Left lobe of liver (tissue), 2 donors: ENCODE data around the gene USP7. TPM values are rescaled to one million over a fixed set of nuclear protein-coding genes. Genes with fewer than 3 reads are reported as not detected.
"Not testable (repeated sequence)": the region's sequence is repeated elsewhere in the genome, so short reads cannot be mapped to it uniquely, and the experiment has no call there.

Experiments used
- ATAC-seq: fragments of 200-7000 bp; cut with Tn5 transposase; one replicate; pipeline ENCODE4 v1.9.1; 2020; ENCODE audit warnings: mild to moderate bottlenecking, moderate library complexity
- DNase-seq: peaks from one replicate; pipeline ENCODE4 v3.0.0-alpha.2; 2020; ENCODE audit warnings: low spot score
- total RNA-seq: library from RNA; stranded (reverse); gene quantifications from one replicate; pipeline ENCODE4 v1.2.1, GENCODE V29; 2021
- donor health status: DM: no; HTN: no; CAD: no; lungs with moderate emphysema.
- donor health status: DM: no; HTN: yes; CAD: no.

Gene USP7
- total RNA-seq, 1 donor from 2014 or later: 44.3 TPM

- DNase-seq (no peak), ATAC-seq (no peak)
Measured at GRCh38 chr16:8886593-8887430, 76.9 kb downstream of the USP7 start.

DNA sequence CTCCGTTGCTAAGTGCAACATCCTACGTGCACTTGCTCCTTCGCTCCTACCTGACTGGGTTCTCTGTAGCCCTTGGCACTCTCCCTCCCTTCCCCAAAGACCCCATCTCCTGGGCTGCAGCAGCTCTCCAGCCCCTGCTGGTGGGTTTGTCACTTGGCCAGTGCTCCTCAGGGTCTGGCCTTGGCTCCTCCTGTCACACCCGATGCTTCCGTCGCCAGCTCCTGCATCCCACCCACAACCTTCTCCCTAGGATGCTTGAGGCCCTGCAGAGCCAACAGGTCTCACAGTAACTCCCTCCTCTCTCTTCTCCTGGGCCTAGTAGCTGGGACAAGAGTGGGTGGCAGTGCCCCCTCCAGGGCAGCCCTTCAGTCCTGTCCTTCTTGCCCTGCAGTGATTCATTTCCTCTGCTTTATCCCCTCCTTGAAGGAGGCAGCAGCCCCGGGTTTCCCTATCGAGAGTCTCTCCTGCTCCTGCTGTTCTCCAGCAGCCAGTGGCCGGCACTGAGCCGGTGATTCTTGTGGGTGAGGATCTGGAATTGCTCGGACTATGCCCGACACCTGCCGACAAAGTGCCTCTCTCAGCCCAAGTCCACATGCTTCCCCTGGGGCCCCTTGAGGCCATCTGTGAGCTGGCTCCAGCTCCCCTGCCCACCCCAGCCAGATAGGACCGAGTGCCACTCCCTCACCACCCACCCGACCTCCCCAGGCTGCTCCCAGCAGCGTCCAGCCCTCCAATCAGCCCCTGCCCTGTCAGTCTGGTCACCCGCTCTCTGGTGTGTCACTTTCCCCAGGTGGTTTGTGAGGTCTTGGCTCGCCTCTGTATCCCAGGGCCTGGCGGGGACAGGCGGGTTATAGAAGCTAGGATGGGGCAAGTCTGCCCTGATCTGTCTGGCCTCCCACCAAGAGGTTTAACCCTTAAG lies 77.8 kb downstream of the USP7 start:
- ATAC-seq (peak; percentile 61), DNase-seq (no peak)

DNA sequence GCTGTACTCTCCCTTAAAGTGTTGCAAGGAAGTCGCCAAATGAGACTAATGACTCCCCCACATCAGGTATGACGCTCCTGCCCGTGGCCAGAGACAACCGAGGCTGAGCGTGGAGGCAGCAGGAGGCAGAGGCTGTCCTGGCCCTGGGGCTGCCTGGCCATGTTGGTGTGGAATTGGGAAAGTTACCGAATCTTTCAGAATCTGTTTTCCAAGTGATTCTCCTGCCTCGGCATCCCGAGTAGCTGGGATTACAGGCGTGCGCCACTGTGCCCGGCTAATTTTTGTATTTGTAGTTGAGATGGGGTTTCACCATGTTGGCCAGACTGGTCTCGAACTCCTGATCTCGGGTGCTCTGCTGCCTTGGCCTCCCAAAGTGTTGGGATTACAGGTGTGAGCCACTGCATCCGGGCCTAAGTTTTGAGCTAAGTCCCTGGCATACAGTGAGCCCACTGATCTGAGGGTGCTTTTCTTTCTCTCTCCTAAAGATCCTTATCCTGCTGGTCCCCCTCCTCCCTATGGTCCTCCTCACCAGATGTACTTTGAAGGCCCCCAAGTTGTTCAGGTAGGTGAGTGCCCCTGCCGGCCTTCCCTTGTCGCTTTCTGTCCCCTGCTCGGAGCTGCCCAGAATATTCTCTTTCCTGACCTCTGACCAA lies 80.9 kb downstream of the USP7 start:
- DNase-seq: no peak
- no peak for ATAC-seq

DNA sequence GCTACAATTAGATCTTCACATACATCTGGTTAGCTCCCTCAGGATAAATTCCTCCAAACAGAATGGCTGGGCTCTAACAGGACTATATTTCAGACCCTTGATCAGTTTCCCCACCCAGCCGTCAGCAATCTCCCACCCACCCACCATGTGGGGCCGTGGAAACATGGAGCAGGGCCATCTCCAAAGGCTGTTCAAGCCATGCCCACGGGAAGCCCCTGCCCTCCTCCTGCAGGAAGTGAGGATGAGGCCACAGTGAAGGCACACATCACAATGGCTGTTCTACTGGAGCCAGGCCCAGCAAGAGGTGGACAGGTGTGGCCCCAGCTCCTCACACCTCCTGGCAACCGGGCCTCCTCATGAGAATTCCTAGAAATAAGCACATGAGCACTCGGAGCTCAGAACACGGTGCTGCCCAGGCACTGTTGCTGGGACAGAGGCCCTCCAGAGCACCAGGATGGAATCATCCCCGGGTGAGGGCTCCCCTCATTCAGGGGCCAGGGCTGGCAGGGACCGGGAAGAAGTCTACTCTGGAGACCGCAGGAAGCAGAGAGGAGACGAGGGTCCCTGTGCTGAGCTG lies 81.6 kb downstream of the USP7 start, which contains the start of gene LITAFD:
LITAFD (plus strand) TSS at position 311 of the 577 bp plus-strand sequence. CDS start 2,005 bp downstream, outside the sequence.
- DNase-seq (no peak), ATAC-seq (no peak)

GRCh38 chr16:8880839-8881510 lies 82.7 kb downstream of the USP7 start:
- ATAC-seq (no peak), DNase-seq (no peak)

GRCh38 chr16:8878523-8878911 lies 85.2 kb downstream of the USP7 start:
- no peak for ATAC-seq

GRCh38 chr16:8877894-8878522 lies 85.7 kb downstream of the USP7 start:
- ATAC-seq: no peak

More at GRCh38 chr16:8878523-8878911, 85.2 kb downstream of the USP7 start:
- no peak for DNase-seq

GRCh38 chr16:8875317-8875716 lies 88.4 kb downstream of the USP7 start:
- DNase-seq, ATAC-seq: not testable (repeated sequence)

More at GRCh38 chr16:8877894-8878522, 85.7 kb downstream of the USP7 start:
- no peak for DNase-seq

DNA sequence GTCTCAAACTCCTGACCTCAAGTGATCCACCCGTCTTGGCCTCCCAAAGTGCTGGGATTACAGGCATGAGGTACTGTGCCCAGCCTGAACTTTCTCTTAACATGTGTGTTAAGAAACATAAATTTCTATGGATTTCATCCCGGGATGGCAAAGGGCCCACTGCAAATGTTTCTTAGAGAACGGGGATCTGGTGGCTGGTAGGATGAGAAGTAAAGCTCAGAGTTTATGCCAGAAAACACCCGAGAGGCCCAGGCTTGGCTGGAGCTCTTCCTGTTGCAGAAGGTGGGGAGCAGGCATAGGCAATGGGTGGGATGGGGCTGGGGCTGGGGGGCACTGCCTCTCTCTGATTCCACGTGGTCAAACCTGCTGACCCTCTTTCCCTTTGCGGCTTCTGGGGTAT lies 89.3 kb downstream of the USP7 start:
- DNase-seq (no peak), ATAC-seq (no peak)

- not testable (repeated sequence) for DNase-seq, ATAC-seq
Measured at GRCh38 chr16:8873866-8874195, 89.9 kb downstream of the USP7 start.

- ATAC-seq (no peak), DNase-seq (no peak)
Measured at GRCh38 chr16:8872967-8873865, 90.5 kb downstream of the USP7 start.

GRCh38 chr16:8872071-8872470 lies 91.6 kb downstream of the USP7 start:
- peak; percentile 1 for ATAC-seq
- DNase-seq: no peak

DNA sequence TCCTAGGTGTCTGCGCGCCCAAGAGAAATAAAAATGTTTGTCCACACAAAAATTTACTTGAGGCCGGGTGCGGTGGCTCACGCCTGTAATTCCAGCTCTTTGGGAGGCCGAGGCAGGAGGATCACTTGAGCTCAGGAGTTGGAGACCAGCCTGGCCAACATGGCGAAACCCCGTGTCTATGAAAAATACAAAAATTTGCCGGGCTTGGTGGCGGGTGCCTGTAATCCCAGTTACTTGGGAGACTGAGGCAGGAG lies 93.8 kb downstream of the USP7 start:
- not testable (repeated sequence) for ATAC-seq

DNA sequence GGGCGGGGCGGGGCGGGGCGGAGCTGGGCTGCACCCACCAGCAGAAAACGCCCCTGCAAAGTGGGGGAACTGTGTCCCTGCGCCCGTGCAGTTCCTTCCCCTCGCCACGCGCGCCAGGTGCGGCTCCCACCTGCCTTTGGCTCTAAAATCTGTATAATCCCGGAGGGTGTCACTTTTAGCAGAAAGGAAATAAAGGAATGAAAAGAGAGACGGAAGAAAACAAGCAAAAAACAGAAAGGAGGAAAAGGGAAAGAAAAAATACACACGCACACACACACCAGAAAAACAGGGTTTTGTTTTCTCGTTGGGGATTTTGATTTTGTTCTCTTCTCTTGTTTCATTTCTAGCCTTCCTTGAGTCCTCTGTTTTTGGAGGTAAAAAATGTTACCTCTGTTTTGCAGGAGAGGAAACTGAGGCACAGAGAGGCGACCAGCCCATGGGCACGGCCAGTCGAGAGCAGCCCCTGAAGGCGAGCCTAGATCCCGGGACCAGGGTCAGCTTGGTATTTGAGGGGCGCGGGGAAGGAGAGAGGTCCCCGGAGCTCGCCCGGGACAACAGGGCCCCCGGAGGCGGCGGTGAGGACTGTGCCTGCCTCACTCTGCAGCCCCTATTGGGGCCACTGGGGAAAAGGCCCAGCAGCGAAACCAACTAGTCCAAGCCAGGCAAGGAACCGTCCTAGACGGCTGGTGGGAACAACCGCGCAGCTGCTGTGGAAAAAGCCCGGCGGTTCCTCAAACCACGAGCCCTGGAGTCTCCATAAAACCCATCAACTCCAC lies 94.3 kb downstream of the USP7 start:
- no peak for DNase-seq
- ATAC-seq: no peak

More for the DNA sequence above, 93.8 kb downstream of the USP7 start:
- not testable (repeated sequence) for DNase-seq

DNA sequence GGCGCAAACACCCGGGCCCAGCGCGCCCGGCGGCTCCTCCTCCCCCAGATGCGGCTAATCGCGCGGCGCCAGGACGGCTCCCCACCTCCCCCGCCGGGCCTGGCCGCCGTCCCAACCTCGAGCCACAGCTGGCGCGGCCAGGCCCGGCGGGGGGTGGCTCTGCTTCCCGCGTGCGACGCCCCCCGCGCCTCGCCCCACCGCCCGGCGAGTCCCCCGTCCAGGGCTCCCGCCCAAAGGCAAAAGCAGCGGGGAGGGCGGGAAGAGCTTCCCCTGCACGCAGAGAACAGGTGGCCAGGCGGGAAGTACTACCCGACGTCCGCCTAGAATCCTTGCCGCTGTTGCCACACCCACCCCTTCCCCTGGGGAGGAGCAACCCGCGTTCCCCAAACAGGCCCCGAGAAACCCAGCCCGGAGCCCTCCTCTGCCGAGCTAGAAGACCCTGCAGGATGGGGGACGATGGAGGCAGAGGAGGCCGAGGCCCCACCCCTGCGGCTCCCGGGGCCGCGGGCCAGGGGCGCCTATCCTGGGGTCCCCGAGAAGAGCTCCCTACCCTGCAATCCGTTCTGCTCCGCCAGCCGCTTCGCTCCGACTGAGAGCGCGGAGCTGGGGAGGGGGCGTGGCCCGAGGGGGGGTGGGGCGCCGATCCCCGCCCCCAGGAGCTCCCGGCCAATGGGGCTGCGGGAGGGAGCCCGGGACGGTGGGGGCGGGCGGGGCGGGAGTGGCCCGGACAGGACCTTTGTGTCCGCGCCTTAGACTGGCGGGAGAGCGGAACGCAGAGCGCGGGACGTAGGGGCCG lies 95.1 kb downstream of the USP7 start, which contains the start of gene CARHSP1:
CARHSP1 (minus strand) TSS at position 591 of the 796 bp plus-strand sequence. CDS start 9,678 bp downstream, outside the sequence.
- peak; percentile 75 for ATAC-seq
- peak; percentile 88 for DNase-seq

DNA sequence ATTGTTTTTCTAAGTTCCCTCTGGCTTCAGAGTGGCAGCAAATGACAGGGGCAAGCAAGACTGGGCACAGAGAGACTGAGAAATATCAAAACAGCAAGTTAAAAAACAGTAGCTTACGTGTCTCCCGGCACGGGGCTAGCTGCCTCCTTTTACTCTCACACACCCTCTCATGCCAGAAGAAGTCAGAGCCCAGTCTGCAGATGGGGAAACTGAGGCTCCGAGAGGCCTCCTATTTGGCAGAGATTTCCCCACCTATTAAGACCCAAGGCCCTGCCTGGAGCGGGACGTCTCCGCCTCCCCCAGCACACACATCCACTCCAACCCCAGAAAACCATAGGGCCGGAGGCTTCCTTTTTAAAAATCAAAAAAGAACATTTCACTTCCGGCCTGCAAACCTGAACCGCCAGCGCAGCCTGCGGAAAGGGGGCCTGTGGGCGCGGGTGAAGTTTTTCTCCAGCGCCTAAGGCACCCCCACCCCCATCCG lies 95.7 kb downstream of the USP7 start:
- no peak for ATAC-seq

More for the DNA sequence above, 95.7 kb downstream of the USP7 start:
- DNase-seq: no peak
